ENCODE data around the gene ZRANB1. TPM values are rescaled to one million over a fixed set of nuclear protein-coding genes. Genes with fewer than 3 reads are reported as not detected.

The ZRANB1 gene
- total RNA-seq, 2 donors from 2014 or later = 8.4 to 13.1 TPM

DNA sequence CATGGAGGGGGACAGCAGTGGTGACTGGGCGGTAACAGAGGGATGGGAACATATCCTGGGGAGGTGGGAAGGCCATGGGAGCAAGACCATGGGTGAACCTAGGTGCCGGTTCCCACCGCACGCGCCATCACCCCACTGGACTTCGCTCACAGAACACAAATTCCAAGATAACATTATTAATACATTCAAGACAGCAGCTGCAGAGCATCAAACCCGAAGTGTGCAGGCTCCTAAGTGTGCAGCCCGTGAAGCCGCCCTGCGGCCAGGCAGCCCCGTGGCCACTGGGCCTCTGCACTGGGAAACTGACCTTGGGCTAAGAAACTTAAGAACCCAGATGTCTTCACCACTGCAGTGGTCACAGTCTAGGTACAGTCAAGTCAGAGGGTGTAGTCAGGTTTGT is 42.8 kb upstream of the ZRANB1 start:
- no peaks in the 10 kb centered on the region for H3K9me3 ChIP-seq
- TF ChIP-seq, protein P1, sequence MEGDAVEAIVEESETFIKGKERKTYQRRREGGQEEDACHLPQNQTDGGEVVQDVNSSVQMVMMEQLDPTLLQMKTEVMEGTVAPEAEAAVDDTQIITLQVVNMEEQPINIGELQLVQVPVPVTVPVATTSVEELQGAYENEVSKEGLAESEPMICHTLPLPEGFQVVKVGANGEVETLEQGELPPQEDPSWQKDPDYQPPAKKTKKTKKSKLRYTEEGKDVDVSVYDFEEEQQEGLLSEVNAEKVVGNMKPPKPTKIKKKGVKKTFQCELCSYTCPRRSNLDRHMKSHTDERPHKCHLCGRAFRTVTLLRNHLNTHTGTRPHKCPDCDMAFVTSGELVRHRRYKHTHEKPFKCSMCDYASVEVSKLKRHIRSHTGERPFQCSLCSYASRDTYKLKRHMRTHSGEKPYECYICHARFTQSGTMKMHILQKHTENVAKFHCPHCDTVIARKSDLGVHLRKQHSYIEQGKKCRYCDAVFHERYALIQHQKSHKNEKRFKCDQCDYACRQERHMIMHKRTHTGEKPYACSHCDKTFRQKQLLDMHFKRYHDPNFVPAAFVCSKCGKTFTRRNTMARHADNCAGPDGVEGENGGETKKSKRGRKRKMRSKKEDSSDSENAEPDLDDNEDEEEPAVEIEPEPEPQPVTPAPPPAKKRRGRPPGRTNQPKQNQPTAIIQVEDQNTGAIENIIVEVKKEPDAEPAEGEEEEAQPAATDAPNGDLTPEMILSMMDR (IDR thresholded peaks at IDR 0.05) = no peak
- no peak for DNase-seq
- intact Hi-C loops (cut with DNase I) = no loop called here
- H3K4me3 ChIP-seq = no peak overlapping the region
- no peaks in the 10 kb centered on the region for H3K27me3 ChIP-seq
- no peaks in the 10 kb centered on the region for H3K36me3 ChIP-seq
- no peak overlapping the region for H3K27ac ChIP-seq
- no peak overlapping the region for H3K9ac ChIP-seq (ENCODE audit: low read depth in 2 of 2, low read length in 2 of 2)
- no peaks in the 10 kb centered on the region for H3K4me1 ChIP-seq

DNA sequence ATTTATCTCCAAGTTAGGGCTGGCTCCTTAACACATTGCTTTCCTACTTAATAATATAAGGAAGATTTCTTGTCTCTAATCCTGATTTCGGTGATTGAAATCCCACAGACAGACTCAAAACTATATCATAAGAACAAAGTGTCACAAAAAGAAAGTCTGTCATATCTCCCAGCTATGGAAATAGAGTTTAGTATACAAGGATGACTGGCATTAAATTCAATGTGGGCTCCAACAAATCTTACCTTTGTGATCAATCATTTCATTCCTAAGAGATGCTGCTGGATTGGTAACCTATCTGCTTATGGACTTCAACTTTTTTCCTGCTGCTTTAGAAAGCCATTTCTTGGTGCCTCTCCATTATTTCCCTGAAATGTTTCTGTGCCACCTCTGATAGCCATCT is 39.5 kb upstream of the ZRANB1 start:
- no peaks in the 10 kb centered on the region for H3K4me1 ChIP-seq
- intact Hi-C loops (cut with DNase I) = no loop called here

DNA sequence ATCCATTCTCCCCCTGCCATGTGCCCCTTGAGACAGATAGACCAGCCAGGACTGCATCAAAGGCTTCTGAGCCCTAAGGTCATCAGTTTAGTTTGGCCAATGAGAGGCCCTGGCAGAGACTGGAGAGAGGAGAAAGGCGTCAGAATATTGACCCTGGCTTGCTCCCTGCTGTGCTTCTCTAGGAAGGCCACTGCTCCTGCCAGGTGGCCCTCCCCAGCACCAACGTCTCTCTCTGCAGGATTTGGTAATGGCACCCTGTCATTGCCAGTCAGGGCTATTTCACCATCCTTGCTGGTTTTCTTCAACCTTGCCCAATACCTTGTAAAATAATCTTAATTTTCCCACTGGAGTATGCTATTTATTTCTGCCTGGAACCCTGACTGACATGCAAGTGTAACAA is 38.8 kb upstream of the ZRANB1 start:
- Histone ChIP-seq H3K27me3 (no peaks in the 10 kb centered on the region), H3K9me3 (no peaks in the 10 kb centered on the region), H3K4me3 (no peak overlapping the region), H3K4me1 (no peaks in the 10 kb centered on the region), H3K9ac (ENCODE audit: low read depth in 2 of 2, low read length in 2 of 2) (no peak overlapping the region), H3K36me3 (no peaks in the 10 kb centered on the region), H3K27ac (no peak overlapping the region)
- intact Hi-C loops (cut with DNase I) = no loop called here
- DNase-seq = no peak
- TF ChIP-seq, protein P1 (IDR thresholded peaks at IDR 0.05) = no peak

More for the DNA sequence above, 39.5 kb upstream of the ZRANB1 start:
- DNase-seq = no peak
- H3K27me3 ChIP-seq = no peaks in the 10 kb centered on the region
- TF ChIP-seq, protein P1 (IDR thresholded peaks at IDR 0.05) = no peak
- no peak overlapping the region for H3K4me3 ChIP-seq
- no peak overlapping the region for H3K9ac ChIP-seq (ENCODE audit: low read depth in 2 of 2, low read length in 2 of 2)
- H3K9me3 ChIP-seq = no peaks in the 10 kb centered on the region
- H3K36me3 ChIP-seq = no peaks in the 10 kb centered on the region
- H3K27ac ChIP-seq = no peak overlapping the region

DNA sequence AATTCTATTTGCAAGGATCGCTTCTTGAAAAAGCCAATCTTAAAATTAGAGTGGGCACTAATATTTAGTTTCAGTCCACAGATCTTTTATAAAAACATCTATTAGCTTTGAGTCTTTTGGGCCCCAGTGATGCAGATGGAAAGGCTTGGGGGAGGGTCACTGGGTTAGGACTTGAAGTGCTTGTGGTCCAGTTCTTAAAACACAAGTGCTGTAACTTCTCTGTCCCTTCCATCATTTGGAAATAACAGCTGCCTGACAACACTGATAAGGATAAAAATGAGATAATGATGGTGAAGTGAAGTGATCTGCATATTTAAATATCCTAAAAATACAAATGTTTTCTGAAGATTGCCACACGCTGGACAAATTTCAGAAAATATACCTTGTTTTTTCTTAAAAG is 37.1 kb upstream of the ZRANB1 start:
- H3K4me1 ChIP-seq = no peaks in the 10 kb centered on the region
- H3K27me3 ChIP-seq = no peaks in the 10 kb centered on the region
- intact Hi-C loops (cut with DNase I) = no loop called here
- no peaks in the 10 kb centered on the region for H3K9me3 ChIP-seq
- TF ChIP-seq, protein P1 (IDR thresholded peaks at IDR 0.05) = no peak
- H3K4me3 ChIP-seq = no peak overlapping the region
- no peak for DNase-seq
- no peak overlapping the region for H3K9ac ChIP-seq (ENCODE audit: low read depth in 2 of 2, low read length in 2 of 2)
- H3K27ac ChIP-seq = no peak overlapping the region
- H3K36me3 ChIP-seq = no peaks in the 10 kb centered on the region

DNA sequence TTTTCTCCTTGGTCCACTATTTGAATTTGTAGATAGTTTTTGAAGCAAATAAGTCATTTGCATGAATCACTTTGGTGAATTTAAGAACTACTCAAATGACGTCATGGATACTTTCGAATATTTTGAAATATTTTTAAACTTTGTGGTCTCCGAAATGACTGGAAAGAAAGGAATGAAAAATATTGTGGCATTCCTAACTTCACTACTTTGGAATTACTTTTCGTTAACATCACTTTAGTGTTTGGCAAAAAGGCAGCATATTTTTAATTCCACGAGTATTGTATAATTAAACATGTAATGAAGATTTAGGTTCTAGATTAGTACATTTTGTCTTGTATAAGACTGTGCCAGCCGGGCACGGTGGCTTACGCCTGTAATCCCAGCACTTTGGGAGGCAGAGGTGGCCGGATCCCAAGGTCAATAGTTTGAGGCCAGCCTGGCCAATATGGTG is 35.3 kb upstream of the ZRANB1 start:
- H3K4me1 ChIP-seq = no peaks in the 10 kb centered on the region
- no peaks in the 10 kb centered on the region for H3K9me3 ChIP-seq
- no peak overlapping the region for H3K27ac ChIP-seq
- no peaks in the 10 kb centered on the region for H3K36me3 ChIP-seq
- no peak overlapping the region for H3K9ac ChIP-seq (ENCODE audit: low read depth in 2 of 2, low read length in 2 of 2)
- no peaks in the 10 kb centered on the region for H3K27me3 ChIP-seq
- H3K4me3 ChIP-seq = no peak overlapping the region
- DNase-seq = no peak
- TF ChIP-seq, protein P1 (IDR thresholded peaks at IDR 0.05) = no peak
- intact Hi-C loops (cut with DNase I) = no loop called here

DNA sequence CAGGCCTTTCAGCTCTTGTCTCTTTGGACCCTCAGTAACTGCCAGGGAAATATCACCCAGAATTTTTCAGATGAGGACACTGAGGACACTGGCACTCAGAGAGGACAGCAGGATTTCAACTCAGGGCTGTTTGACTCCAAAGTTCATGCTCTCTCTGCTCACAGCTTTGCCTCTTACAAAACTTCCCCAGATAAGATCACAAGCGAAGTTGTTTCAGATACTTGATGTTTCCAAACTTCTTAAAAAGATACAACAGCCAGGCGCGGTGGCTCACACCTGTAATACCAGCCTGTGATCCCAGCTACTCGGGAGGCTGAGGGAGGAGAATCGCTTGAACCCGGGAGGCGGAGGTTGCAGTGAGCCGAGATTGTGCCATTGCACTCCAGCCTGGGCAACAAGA is 32.4 kb upstream of the ZRANB1 start:
- TF ChIP-seq, protein P1 (IDR thresholded peaks at IDR 0.05) = no peak
- no peak for DNase-seq
- H3K36me3 ChIP-seq = no peaks in the 10 kb centered on the region

More for the DNA sequence above, 32.4 kb upstream of the ZRANB1 start:
- H3K9me3 ChIP-seq = no peaks in the 10 kb centered on the region
- no peaks in the 10 kb centered on the region for H3K27me3 ChIP-seq
- no peak overlapping the region for H3K9ac ChIP-seq (ENCODE audit: low read depth in 2 of 2, low read length in 2 of 2)
- H3K27ac ChIP-seq = no peak overlapping the region
- intact Hi-C loops (cut with DNase I) = no loop called here
- H3K4me3 ChIP-seq = no peak overlapping the region
- no peaks in the 10 kb centered on the region for H3K4me1 ChIP-seq
